ENCODE results near the gene RFX6.

RFX6 gene

GRCh38 chr6:116894669-116895068 lies 17.6 kb downstream of the RFX6 start:
- no peak for TF ChIP-seq SIN3A (IDR thresholded peaks at IDR 0.05; ENCODE audit: borderline replicate concordance, insufficient read depth, low read length)
- no peak for TF ChIP-seq FOXP2 (optimal IDR thresholded peaks at IDR 0.05; ENCODE audit: borderline replicate concordance, extremely low read depth, extremely low read length, insufficient read depth)
- TF ChIP-seq TAF1 (IDR thresholded peaks at IDR 0.05; ENCODE audit: borderline replicate concordance, insufficient read depth, low read length): no peak
- TF ChIP-seq, protein P1, sequence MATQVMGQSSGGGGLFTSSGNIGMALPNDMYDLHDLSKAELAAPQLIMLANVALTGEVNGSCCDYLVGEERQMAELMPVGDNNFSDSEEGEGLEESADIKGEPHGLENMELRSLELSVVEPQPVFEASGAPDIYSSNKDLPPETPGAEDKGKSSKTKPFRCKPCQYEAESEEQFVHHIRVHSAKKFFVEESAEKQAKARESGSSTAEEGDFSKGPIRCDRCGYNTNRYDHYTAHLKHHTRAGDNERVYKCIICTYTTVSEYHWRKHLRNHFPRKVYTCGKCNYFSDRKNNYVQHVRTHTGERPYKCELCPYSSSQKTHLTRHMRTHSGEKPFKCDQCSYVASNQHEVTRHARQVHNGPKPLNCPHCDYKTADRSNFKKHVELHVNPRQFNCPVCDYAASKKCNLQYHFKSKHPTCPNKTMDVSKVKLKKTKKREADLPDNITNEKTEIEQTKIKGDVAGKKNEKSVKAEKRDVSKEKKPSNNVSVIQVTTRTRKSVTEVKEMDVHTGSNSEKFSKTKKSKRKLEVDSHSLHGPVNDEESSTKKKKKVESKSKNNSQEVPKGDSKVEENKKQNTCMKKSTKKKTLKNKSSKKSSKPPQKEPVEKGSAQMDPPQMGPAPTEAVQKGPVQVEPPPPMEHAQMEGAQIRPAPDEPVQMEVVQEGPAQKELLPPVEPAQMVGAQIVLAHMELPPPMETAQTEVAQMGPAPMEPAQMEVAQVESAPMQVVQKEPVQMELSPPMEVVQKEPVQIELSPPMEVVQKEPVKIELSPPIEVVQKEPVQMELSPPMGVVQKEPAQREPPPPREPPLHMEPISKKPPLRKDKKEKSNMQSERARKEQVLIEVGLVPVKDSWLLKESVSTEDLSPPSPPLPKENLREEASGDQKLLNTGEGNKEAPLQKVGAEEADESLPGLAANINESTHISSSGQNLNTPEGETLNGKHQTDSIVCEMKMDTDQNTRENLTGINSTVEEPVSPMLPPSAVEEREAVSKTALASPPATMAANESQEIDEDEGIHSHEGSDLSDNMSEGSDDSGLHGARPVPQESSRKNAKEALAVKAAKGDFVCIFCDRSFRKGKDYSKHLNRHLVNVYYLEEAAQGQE (IDR thresholded peaks at IDR 0.05; ENCODE audit: insufficient read depth in 1 of 2, low read depth in 2 of 2, low read length in 2 of 2): no peak
- TF ChIP-seq POLR2AphosphoS5 (IDR thresholded peaks at IDR 0.05; ENCODE audit: low read depth, low read length): no peak

GRCh38 chr6:116895935-116896334 lies 18.9 kb downstream of the RFX6 start:
- TF ChIP-seq TAF1 (IDR thresholded peaks at IDR 0.05; ENCODE audit: borderline replicate concordance, insufficient read depth, low read length) (no peak), POLR2AphosphoS5 (IDR thresholded peaks at IDR 0.05; ENCODE audit: low read depth, low read length) (no peak), SIN3A (IDR thresholded peaks at IDR 0.05; ENCODE audit: borderline replicate concordance, insufficient read depth, low read length) (no peak), FOXP2 (optimal IDR thresholded peaks at IDR 0.05; ENCODE audit: borderline replicate concordance, extremely low read depth, extremely low read length, insufficient read depth) (no peak)
- TF ChIP-seq, protein P1 (IDR thresholded peaks at IDR 0.05; ENCODE audit: insufficient read depth in 1 of 2, low read depth in 2 of 2, low read length in 2 of 2): no peak

DNA sequence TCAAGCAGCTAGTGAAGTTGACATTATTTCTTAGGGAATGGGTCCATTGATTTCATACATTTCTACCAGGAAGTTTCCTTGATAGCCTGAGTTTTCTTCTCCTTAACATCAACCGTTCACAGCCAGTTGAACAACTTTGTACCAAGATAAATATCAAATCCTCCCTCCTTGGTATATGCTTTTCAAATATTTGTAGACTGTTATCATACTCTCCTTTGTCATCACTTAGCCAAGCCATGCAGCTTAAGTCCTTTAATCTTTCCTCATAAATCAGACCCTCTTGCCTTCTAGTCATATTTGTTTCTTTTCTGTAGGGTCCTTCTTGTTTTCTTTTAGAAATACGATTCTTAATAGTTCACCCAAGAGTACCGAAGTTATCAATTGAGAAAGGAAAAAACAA lies 25.6 kb downstream of the RFX6 start:
- TF ChIP-seq POLR2AphosphoS5 (IDR thresholded peaks at IDR 0.05; ENCODE audit: low read depth, low read length) (no peak), FOXP2 (optimal IDR thresholded peaks at IDR 0.05; ENCODE audit: borderline replicate concordance, extremely low read depth, extremely low read length, insufficient read depth) (no peak), SIN3A (IDR thresholded peaks at IDR 0.05; ENCODE audit: borderline replicate concordance, insufficient read depth, low read length) (no peak), TAF1 (IDR thresholded peaks at IDR 0.05; ENCODE audit: borderline replicate concordance, insufficient read depth, low read length) (no peak)
- TF ChIP-seq, protein P1 (IDR thresholded peaks at IDR 0.05; ENCODE audit: insufficient read depth in 1 of 2, low read depth in 2 of 2, low read length in 2 of 2): no peak

DNA sequence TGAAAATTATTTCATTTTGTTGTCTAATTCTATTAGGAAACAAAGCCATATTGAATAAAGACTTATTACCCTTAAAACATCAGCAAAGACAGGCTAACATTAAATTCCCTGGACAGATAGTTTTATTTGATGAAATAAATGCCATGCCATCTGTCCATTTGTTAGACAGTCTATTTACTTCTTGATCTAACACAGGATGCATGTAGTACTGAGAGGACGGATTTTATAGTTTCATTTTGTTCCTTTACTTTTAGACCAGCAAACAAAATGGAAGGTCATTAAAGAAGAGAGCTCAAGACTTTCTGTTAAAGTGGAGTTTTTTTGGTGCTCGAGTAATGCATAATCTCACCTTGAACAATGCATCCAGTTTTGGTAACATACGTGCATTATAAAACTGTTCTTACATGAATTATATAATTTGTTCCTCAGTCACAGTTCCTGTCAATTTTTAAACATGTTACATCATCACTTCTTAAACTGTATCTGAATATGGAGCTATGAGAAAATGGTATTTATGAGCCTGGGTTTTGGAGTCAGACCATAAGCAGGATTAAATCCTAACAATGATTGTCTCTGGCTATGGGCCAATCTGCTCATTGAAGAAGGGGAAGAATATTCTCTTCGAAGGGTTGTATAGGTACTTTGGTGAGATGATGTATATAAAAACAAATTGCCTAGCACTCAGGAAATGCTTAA lies 46.0 kb downstream of the RFX6 start:
- TF ChIP-seq SIN3A (IDR thresholded peaks at IDR 0.05; ENCODE audit: borderline replicate concordance, insufficient read depth, low read length) (no peak), FOXP2 (optimal IDR thresholded peaks at IDR 0.05; ENCODE audit: borderline replicate concordance, extremely low read depth, extremely low read length, insufficient read depth) (no peak), TAF1 (IDR thresholded peaks at IDR 0.05; ENCODE audit: borderline replicate concordance, insufficient read depth, low read length) (no peak), POLR2AphosphoS5 (IDR thresholded peaks at IDR 0.05; ENCODE audit: low read depth, low read length) (no peak)
- TF ChIP-seq, protein P1 (IDR thresholded peaks at IDR 0.05; ENCODE audit: insufficient read depth in 1 of 2, low read depth in 2 of 2, low read length in 2 of 2): no peak
